Measurements from ENCODE around the gene FLT3LG.

FLT3LG gene

DNA sequence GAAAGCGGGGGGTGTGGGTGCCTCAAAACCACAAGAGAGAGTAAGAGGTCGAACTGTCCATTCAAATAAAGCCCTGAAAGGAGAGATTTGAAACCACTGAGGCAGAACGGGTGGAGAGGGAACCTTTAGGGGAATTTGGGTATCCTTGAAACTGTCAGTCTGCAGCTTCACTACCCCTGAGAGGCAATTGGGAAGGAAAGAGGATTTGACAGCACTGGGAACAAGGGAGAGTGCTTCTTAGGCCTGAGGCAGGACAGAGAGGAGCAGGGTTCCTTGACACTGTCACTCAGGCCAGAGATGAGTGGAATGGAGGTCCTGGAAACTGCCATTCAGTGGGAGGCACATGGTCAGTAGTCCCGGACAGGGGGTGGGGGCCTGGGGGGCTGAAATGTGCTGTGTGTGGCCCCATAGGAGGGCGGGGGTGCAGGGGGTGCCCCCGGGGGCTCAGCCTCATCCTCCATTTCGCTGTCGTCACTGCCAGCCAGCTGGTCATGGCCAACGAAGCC, 43.8 kb upstream of the FLT3LG start:
- DNase-seq (ENCODE audit: low read depth) = no peak
- H3K4me3 ChIP-seq (replicated peaks; ENCODE audit: low read depth, low read length) = no peak overlapping the region
- TF ChIP-seq, protein P1, sequence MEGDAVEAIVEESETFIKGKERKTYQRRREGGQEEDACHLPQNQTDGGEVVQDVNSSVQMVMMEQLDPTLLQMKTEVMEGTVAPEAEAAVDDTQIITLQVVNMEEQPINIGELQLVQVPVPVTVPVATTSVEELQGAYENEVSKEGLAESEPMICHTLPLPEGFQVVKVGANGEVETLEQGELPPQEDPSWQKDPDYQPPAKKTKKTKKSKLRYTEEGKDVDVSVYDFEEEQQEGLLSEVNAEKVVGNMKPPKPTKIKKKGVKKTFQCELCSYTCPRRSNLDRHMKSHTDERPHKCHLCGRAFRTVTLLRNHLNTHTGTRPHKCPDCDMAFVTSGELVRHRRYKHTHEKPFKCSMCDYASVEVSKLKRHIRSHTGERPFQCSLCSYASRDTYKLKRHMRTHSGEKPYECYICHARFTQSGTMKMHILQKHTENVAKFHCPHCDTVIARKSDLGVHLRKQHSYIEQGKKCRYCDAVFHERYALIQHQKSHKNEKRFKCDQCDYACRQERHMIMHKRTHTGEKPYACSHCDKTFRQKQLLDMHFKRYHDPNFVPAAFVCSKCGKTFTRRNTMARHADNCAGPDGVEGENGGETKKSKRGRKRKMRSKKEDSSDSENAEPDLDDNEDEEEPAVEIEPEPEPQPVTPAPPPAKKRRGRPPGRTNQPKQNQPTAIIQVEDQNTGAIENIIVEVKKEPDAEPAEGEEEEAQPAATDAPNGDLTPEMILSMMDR (IDR thresholded peaks at IDR 0.05; ENCODE audit: low read length, missing control alignments) = no peak

DNA sequence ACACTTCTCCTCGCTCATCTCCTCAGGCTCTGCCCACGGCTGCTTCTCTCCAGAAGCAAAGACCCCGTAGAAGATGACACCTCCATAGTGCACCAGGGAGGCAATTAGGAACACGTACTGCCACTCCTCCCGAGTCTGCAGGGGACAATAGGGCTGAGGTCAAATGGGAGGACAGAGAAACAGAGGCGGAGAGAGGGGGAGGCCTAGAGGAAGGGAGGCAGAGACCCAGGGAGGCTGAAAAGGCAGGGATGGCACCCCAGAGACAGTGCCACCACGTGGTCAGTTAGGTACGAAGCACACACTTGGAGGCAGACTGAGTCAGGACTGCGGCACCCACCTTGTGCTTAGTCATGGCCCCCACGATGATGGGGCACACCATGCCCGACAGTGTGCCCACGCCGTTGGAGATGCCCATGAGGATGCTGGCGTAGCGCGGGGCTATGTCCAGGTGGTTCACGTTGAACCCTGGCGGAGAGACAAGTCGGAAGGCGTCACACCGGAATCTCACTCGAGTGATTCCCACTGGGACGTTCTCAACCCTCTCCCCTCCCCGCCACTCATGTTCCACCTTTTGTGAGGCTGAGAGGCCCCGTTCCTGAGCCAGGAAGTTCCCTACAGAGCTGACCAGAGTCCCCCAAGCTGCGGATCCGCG, 43.2 kb upstream of the FLT3LG start:
- H3K4me3 ChIP-seq (replicated peaks; ENCODE audit: low read depth, low read length) = no peak overlapping the region
- TF ChIP-seq, protein P1 (IDR thresholded peaks at IDR 0.05; ENCODE audit: low read length, missing control alignments) = peak; percentile 19
- DNase-seq (ENCODE audit: low read depth) = no peak

DNA sequence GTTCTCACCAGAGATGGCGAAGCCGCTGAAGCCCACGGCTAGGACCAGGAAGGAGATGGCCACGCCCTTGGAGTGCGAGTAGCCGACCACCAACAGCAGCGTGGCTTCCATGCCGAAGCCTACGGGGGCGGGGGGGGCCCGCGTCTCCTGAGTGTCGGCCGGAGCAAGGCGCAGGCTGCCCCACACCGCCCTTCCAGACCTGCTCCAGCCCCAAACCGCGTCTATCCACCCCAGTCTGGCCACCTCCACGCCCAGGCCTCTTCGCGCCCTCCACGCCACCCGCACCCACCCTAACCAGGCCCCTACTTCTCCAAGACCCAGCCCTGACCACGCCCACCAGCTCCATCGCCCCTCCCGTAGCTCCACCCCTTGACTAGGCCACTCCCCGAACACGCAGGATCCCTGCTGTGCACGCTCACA, 42.7 kb upstream of the FLT3LG start:
- DNase-seq (ENCODE audit: low read depth) = no peak
- TF ChIP-seq, protein P1 (IDR thresholded peaks at IDR 0.05; ENCODE audit: low read length, missing control alignments) = no peak
- H3K4me3 ChIP-seq (replicated peaks; ENCODE audit: low read depth, low read length) = no peak overlapping the region

DNA sequence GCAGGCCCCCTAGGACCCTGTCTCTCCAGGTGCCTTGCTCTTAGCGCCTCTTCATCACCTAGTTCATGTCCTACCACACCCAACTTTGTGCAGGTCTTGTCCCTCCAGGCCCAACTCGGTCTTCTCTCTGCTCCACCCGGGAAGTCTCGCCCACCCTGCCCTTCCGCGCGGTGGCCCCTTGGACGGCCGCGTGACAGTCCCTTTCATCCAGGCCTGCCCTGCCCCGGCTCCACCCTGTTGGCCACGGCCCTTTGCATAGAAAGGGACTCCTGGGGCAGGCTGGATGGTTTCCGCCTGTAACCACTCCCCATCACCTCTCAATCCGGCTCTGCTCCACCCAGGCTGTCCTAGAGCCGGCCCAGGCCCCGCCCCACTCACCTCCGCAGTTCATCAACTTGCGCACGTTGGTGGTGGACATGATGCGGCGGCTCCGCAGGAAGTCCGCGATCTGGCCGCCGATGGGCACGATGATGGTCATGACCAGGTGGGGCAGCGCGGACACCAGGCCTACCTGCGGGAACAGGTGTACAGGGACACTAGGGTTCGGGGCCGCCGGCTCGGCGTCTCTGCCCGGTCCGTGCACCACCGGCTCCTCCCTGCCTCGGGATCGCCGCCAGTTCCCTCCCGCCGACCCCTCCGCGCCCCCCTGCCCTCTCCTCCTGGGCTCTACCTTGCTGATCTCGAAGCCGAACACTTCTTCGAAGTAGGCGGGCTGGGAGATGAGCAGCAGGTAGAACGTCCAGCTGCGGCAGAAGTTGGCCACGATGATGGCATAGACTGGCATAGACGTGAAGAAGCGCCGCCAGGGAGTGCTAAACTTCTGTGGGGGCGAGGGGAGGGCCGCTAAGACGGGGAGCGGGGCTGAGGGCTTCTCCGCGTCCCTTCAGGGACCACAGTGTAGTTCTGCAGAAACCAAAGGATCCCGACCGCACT, 41.6 kb upstream of the FLT3LG start:
- no peak overlapping the region for H3K4me3 ChIP-seq (replicated peaks; ENCODE audit: low read depth, low read length)
- no peak for DNase-seq (ENCODE audit: low read depth)
- TF ChIP-seq, protein P1 (IDR thresholded peaks at IDR 0.05; ENCODE audit: low read length, missing control alignments) = no peak

DNA sequence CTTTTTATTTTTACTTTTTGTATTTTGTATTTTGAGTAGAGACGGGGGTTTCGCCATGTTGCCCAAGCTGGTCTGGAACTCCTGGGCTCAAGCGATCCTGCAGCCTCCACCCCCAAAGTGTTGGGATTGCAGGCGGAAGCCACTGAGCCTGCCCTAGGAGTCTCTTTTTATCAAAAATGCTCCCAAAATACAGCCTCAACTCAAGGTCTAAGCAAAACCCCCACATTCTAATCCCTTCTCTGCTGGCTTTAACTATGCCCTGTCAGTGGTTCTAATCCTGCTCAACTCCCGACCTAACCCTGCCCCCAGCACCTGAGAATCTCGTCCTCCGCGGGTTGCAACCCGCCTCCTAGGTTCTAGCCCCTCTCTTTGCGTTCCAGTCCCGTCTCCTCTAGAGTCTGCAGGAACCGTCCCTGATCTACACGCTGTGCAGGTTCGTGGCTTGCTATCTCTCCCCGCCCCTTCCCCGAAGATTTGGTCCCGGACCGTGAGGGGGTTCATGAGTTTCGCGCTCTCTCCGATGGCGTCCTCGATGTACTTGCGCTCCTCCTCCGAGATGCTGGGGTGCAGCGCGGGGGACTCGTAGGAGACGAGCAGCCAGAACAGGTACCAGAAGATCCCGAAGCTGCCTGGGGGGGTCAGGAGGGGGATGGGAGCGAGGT, 40.6 kb upstream of the FLT3LG start:
- H3K4me3 ChIP-seq (replicated peaks; ENCODE audit: low read depth, low read length) = no peak overlapping the region
- DNase-seq (ENCODE audit: low read depth) = no peak
- TF ChIP-seq, protein P1 (IDR thresholded peaks at IDR 0.05; ENCODE audit: low read length, missing control alignments) = no peak

DNA sequence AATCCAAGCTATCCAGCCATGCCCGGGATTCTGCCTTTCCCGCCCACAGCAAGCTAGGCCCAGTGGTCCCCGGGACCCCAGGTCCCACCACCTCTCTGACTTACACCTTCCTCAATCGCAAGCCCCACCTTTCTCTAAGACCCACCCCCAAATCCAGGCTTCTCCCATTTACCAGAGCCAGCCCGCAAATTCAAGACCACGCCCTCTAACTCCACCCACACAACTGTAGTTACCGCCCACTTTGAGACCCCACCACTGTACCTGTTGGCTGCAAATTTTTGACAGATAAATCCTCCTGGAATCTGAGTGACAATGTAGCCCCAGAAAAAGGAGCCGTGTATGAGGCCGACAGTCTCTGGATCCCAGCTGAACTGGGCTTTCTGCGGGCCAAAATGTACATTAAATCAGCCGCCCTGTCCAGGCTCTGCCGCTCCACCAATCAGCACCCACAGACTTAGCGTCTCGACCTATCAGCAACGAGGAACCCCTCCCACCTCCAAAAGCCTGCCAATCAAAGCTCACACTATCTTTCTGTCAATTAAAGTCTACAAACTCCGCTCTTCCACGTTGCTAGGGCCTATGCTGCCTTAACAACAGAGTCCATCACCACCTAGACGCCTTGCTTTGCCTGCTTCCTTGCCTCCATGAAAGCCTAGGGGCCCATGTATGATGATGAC, 39.0 kb upstream of the FLT3LG start:
- TF ChIP-seq, protein P1 (IDR thresholded peaks at IDR 0.05; ENCODE audit: low read length, missing control alignments) = no peak
- no peak for DNase-seq (ENCODE audit: low read depth)
- H3K4me3 ChIP-seq (replicated peaks; ENCODE audit: low read depth, low read length) = no peak overlapping the region

Data from fibroblast of pulmonary artery (primary cell).